ENCODE results near the gene ZKSCAN4. TPM values are rescaled to one million over a fixed set of nuclear protein-coding genes. Genes with fewer than 3 reads are reported as not detected.

The ZKSCAN4 gene
- total and polyA plus RNA-seq, 4 donors = 7.7 to 10.2 (median 7.9) TPM

DNA sequence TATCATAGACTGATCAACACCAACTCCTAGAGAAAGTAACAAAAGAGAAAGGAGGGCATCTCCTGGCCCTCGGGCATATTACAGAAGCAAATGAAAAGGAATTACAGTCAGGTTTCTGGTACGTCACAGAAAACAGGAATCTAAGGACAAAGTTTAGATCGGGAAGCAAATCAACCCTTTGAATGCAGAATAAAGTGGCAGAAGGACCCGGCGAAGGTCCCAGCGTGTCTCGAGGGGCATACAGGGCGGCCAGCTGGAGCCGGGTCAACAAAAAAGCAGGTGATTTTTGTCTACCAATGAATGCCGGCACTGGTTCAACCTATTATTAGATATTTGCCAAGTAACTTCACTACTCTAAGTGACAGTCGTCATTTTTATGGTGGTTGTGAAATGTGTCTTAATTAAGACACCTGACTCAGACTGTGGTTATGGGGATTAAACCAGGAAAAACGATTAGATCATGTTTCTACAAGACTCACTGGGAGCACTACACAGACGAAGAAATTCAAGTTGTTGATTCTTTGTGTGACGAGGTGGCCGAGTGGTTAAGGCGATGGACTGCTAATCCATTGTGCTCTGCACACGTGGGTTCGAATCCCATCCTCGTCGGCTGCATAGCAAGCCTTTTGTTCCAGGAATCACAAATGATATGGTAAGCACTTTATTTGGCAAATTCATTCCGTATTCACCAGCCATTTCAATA is 39.4 kb downstream of the ZKSCAN4 start:
- H3K27me3 ChIP-seq (ENCODE audit: control insufficient read depth, insufficient read depth, low read length) = peaks cover 92% of the 10 kb centered on the region
- H3K27ac ChIP-seq (ENCODE audit: low read depth, low read length) = no peak overlapping the region
- no peaks in the 10 kb centered on the region for H3K9me3 ChIP-seq (ENCODE audit: control insufficient read depth, insufficient read depth, low read length)
- no peak overlapping the region for H3K4me3 ChIP-seq (ENCODE audit: low read depth, low read length)
- 1% methylated on average over 12 of the region's 21 CpGs for WGBS (ENCODE audit: insufficient coverage)
- H3K36me3 ChIP-seq (ENCODE audit: control insufficient read depth, insufficient read depth, low read length) = no peaks in the 10 kb centered on the region
- peak in 2 of 6 donors; percentile 57 to 73 for DNase-seq (ENCODE audit: low read depth in 4 of 6, low spot score in 6 of 6)
- peaks cover 17% of the 10 kb centered on the region for H3K4me1 ChIP-seq (ENCODE audit: control insufficient read depth, insufficient read depth, low read length)

DNA sequence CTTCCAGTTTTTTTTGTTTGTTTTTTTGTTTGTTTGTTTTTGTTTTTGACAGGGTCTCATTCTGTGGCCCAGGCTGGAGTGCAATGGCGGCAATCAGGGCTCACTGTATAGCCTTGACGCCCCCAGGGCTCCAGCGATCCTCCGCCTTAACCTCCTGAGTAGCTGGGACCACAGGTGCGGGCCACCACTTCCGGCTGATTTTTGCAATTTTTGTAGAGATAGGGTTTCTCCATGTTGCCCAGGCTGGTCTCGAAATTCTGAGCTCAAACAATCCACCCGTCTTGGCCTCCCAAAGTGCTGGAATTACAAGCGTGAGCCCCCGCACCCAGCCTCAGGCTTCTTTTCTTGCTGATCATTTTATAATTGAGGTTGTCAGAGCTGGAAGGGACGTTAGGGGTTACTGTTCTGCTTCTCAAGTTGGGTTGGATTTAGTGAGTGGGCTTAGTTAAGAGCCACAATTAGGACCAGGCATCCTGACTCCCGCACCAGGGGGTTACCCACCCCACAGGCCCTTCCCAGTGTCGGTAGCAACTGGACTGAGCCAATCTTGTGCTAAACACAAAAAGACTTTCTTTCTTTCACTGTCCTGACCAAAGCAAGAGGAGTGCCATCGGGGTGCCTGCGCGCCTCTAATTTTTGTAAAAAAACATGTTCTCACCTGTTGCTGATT is 40.1 kb downstream of the ZKSCAN4 start:
- Histone ChIP-seq H3K27me3 (ENCODE audit: control insufficient read depth, insufficient read depth, low read length) (peaks cover 95% of the 10 kb centered on the region), H3K4me1 (ENCODE audit: control insufficient read depth, insufficient read depth, low read length) (peaks cover 21% of the 10 kb centered on the region), H3K27ac (ENCODE audit: low read depth, low read length) (no peak overlapping the region), H3K9me3 (ENCODE audit: control insufficient read depth, insufficient read depth, low read length) (no peaks in the 10 kb centered on the region), H3K36me3 (ENCODE audit: control insufficient read depth, insufficient read depth, low read length) (no peaks in the 10 kb centered on the region), H3K4me3 (ENCODE audit: low read depth, low read length) (no peak overlapping the region)
- no peak for DNase-seq (ENCODE audit: low read depth in 4 of 6, low spot score in 6 of 6)
- WGBS (ENCODE audit: insufficient coverage) = 11% methylated on average over 12 of the region's 16 CpGs

- H3K36me3 ChIP-seq (ENCODE audit: control insufficient read depth, insufficient read depth, low read length) = no peaks in the 10 kb centered on the region
- peaks cover 94% of the 10 kb centered on the region for H3K27me3 ChIP-seq (ENCODE audit: control insufficient read depth, insufficient read depth, low read length)
- 78% methylated on average over 6 of the region's 7 CpGs for WGBS (ENCODE audit: insufficient coverage)
- no peak for DNase-seq (ENCODE audit: low read depth in 4 of 6, low spot score in 6 of 6)
- no peaks in the 10 kb centered on the region for H3K9me3 ChIP-seq (ENCODE audit: control insufficient read depth, insufficient read depth, low read length)
- no peak overlapping the region for H3K4me3 ChIP-seq (ENCODE audit: low read depth, low read length)
- no peak overlapping the region for H3K27ac ChIP-seq (ENCODE audit: low read depth, low read length)
- peaks cover 21% of the 10 kb centered on the region for H3K4me1 ChIP-seq (ENCODE audit: control insufficient read depth, insufficient read depth, low read length)
These were observed 42.1 kb downstream of the ZKSCAN4 start for GRCh38 chr6:28209753-28210535.

GRCh38 chr6:28208111-28208659 is 43.9 kb downstream of the ZKSCAN4 start:
- WGBS (ENCODE audit: insufficient coverage) = 0% methylated on average over 12 of the region's 23 CpGs
- H3K4me1 ChIP-seq (ENCODE audit: control insufficient read depth, insufficient read depth, low read length) = peaks cover 21% of the 10 kb centered on the region
- H3K27ac ChIP-seq (ENCODE audit: low read depth, low read length) = no peak overlapping the region
- no peaks in the 10 kb centered on the region for H3K9me3 ChIP-seq (ENCODE audit: control insufficient read depth, insufficient read depth, low read length)
- H3K27me3 ChIP-seq (ENCODE audit: control insufficient read depth, insufficient read depth, low read length) = peaks cover 83% of the 10 kb centered on the region
- peak in 2 of 6 donors; percentile 42 to 49 for DNase-seq (ENCODE audit: low read depth in 4 of 6, low spot score in 6 of 6)
- H3K4me3 ChIP-seq (ENCODE audit: low read depth, low read length) = no peak overlapping the region
- H3K36me3 ChIP-seq (ENCODE audit: control insufficient read depth, insufficient read depth, low read length) = no peaks in the 10 kb centered on the region

DNA sequence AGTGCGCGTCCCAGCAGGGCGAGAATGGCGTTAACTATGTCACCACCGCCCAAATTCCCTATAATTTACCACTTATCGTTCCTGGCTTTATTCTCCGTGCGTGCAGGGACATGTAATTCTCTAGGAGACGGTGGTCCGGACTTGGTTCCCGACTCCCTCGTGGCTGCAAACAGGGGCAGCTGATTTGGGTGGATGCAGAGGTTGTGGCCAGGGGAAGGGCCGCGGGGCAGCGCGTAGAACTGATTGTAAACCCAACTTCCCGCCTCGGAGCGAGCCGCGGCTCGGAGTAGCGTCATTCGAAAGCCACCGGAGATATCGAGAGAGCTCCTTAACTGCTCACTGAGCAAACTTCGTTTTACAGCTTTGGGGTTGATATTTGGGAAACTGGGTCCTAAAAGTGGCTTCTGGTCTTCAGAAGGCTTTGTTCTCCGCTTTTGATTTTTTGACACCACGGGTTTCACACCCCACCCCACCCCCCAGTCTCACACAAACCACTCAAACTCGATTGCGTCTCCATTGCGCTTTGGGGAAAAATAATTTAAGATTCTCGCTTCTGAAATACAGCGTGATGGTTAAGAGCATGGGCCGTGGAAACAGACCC is 44.5 kb downstream of the ZKSCAN4 start:
- DNase-seq (ENCODE audit: low read depth in 4 of 6, low spot score in 6 of 6) = peak in 2 of 6 donors; percentile 46 to 59
- peaks cover 20% of the 10 kb centered on the region for H3K4me1 ChIP-seq (ENCODE audit: control insufficient read depth, insufficient read depth, low read length)
- H3K4me3 ChIP-seq (ENCODE audit: low read depth, low read length) = no peak overlapping the region
- peaks cover 77% of the 10 kb centered on the region for H3K27me3 ChIP-seq (ENCODE audit: control insufficient read depth, insufficient read depth, low read length)
- no peak overlapping the region for H3K27ac ChIP-seq (ENCODE audit: low read depth, low read length)
- H3K36me3 ChIP-seq (ENCODE audit: control insufficient read depth, insufficient read depth, low read length) = no peaks in the 10 kb centered on the region
- no peaks in the 10 kb centered on the region for H3K9me3 ChIP-seq (ENCODE audit: control insufficient read depth, insufficient read depth, low read length)
- WGBS (ENCODE audit: insufficient coverage) = 1% methylated on average over 28 of the region's 35 CpGs

- Histone ChIP-seq H3K27ac (ENCODE audit: low read depth, low read length) (no peak overlapping the region), H3K36me3 (ENCODE audit: control insufficient read depth, insufficient read depth, low read length) (no peaks in the 10 kb centered on the region), H3K4me1 (ENCODE audit: control insufficient read depth, insufficient read depth, low read length) (peaks cover 14% of the 10 kb centered on the region), H3K4me3 (ENCODE audit: low read depth, low read length) (no peak overlapping the region), H3K9me3 (ENCODE audit: control insufficient read depth, insufficient read depth, low read length) (no peaks in the 10 kb centered on the region), H3K27me3 (ENCODE audit: control insufficient read depth, insufficient read depth, low read length) (peaks cover 71% of the 10 kb centered on the region)
- 5% methylated on average over 11 of the region's 15 CpGs for WGBS (ENCODE audit: insufficient coverage)
- DNase-seq (ENCODE audit: low read depth in 4 of 6, low spot score in 6 of 6) = peak in 2 of 6 donors; percentile 1 to 17
These were observed 45.0 kb downstream of the ZKSCAN4 start for GRCh38 chr6:28206928-28207509.

- Histone ChIP-seq H3K27me3 (ENCODE audit: control insufficient read depth, insufficient read depth, low read length) (peaks cover 66% of the 10 kb centered on the region), H3K4me1 (ENCODE audit: control insufficient read depth, insufficient read depth, low read length) (peaks cover 10% of the 10 kb centered on the region), H3K27ac (ENCODE audit: low read depth, low read length) (no peak overlapping the region), H3K9me3 (ENCODE audit: control insufficient read depth, insufficient read depth, low read length) (no peaks in the 10 kb centered on the region), H3K36me3 (ENCODE audit: control insufficient read depth, insufficient read depth, low read length) (no peaks in the 10 kb centered on the region), H3K4me3 (ENCODE audit: low read depth, low read length) (no peak overlapping the region)
- no peak for DNase-seq (ENCODE audit: low read depth in 4 of 6, low spot score in 6 of 6)
- WGBS (ENCODE audit: insufficient coverage) = no CpG with 5 or more reads among the region's 3 CpGs
These were observed 45.5 kb downstream of the ZKSCAN4 start for GRCh38 chr6:28206527-28206926.

GRCh38 chr6:28205879-28206278 is 46.2 kb downstream of the ZKSCAN4 start:
- Histone ChIP-seq H3K36me3 (ENCODE audit: control insufficient read depth, insufficient read depth, low read length) (no peaks in the 10 kb centered on the region), H3K9me3 (ENCODE audit: control insufficient read depth, insufficient read depth, low read length) (no peaks in the 10 kb centered on the region), H3K4me3 (ENCODE audit: low read depth, low read length) (no peak overlapping the region), H3K4me1 (ENCODE audit: control insufficient read depth, insufficient read depth, low read length) (peaks cover 10% of the 10 kb centered on the region), H3K27me3 (ENCODE audit: control insufficient read depth, insufficient read depth, low read length) (peaks cover 60% of the 10 kb centered on the region), H3K27ac (ENCODE audit: low read depth, low read length) (no peak overlapping the region)
- WGBS (ENCODE audit: insufficient coverage) = no CpG with 5 or more reads among the region's 1 CpG
- no peak for DNase-seq (ENCODE audit: low read depth in 4 of 6, low spot score in 6 of 6)

DNA sequence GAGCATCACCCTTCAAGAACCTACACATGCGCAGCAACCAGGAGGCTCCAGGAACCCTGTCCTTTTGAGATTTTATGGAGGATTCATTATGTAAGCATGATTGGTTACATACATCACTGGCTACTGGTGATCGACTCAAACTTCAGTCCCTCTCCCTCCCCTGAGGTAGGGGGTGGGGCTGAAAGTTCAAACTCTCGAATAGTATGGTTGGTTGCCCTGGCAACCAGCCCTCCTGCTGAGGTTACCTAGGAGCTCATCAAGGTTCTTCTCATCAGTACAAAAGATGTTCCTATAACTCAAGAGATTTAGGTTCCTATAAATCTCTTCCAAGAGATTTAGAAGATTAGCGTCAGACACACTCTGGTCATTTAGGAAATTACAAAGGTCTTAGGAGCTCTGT is 48.9 kb downstream of the ZKSCAN4 start:
- H3K4me1 ChIP-seq (ENCODE audit: control insufficient read depth, insufficient read depth, low read length) = peaks cover 9% of the 10 kb centered on the region
- peaks cover 46% of the 10 kb centered on the region for H3K27me3 ChIP-seq (ENCODE audit: control insufficient read depth, insufficient read depth, low read length)
- H3K27ac ChIP-seq (ENCODE audit: low read depth, low read length) = no peak overlapping the region
- WGBS (ENCODE audit: insufficient coverage) = no CpG with 5 or more reads among the region's 4 CpGs
- no peaks in the 10 kb centered on the region for H3K9me3 ChIP-seq (ENCODE audit: control insufficient read depth, insufficient read depth, low read length)
- no peak overlapping the region for H3K4me3 ChIP-seq (ENCODE audit: low read depth, low read length)
- no peaks in the 10 kb centered on the region for H3K36me3 ChIP-seq (ENCODE audit: control insufficient read depth, insufficient read depth, low read length)
- DNase-seq (ENCODE audit: low read depth in 4 of 6, low spot score in 6 of 6) = no peak
